HEK293 (cell line): Measurements from ENCODE around the gene FANCL.

Experiments
- CTCF ChIA-PET: fragments of 350-600 bp; formaldehyde crosslinking; extraction: SDS; loops from one replicate; lab custom pipeline; 2021; ENCODE audit warnings: antibody characterized with exemption; lab: Yijun Ruan, JAX
- POLR2A ChIA-PET: fragments of 300-600 bp; formaldehyde crosslinking; extraction: SDS; loops from one replicate; lab custom pipeline; 2020; ENCODE audit warnings: antibody characterized with exemption, inconsistent platforms; lab: Yijun Ruan, JAX
- H3K27ac ChIP-seq: fragments of 200-500 bp; sonication (Bioruptor generic); 2 replicates; pipeline ENCODE4 v1.5.1; 2014; ENCODE audit warnings: low read depth, low read length, control low read depth, inconsistent platforms; ENCODE audit errors: extremely low read depth
- H3K36me3 ChIP-seq, 2 experiments: fragments of 200-500 bp in 1 of 2; sonication (Bioruptor generic) in 1 of 2; 1 replicate in 1 of 2; 2 replicates in 1 of 2; pipeline ENCODE4 v1.5.1; 2014 to 2017; ENCODE audit warnings: inconsistent platforms in 2 of 2, low read length in 2 of 2; ENCODE audit not compliant: control insufficient read depth in 2 of 2, insufficient read depth in 1 of 2
- H3K4me1 ChIP-seq: fragments of 200-500 bp; sonication (Bioruptor generic); 2 replicates; pipeline ENCODE4 v1.5.1; 2014; ENCODE audit warnings: mild to moderate bottlenecking, low read length, inconsistent platforms; ENCODE audit not compliant: control insufficient read depth, insufficient read depth
- H3K4me3 ChIP-seq: 2 replicates; pipeline ENCODE4 v1.5.1; 2011; ENCODE audit warnings: low read depth, mild to moderate bottlenecking, control low read depth, low read length, moderate library complexity
- H3K9me3 ChIP-seq: fragments of 200-500 bp; sonication (Bioruptor generic); 2 replicates; pipeline ENCODE4 v1.5.1; 2014; ENCODE audit warnings: low read depth, low read length, inconsistent platforms; ENCODE audit not compliant: control insufficient read depth, insufficient read depth
- KLF10 ChIP-seq: fragments of 450-650 bp; IDR thresholded peaks from 2 replicates; pipeline ENCODE4 v1.5.1; 2018; ENCODE audit warnings: missing biosample characterization, mild to moderate bottlenecking, missing genetic modification characterization
- SCRT1 ChIP-seq: fragments of 450-650 bp; formaldehyde crosslinking; IDR thresholded peaks from 2 replicates; pipeline ENCODE4 v1.5.1; 2016; ENCODE audit warnings: missing biosample characterization, missing genetic modification characterization, borderline replicate concordance
- SP3 ChIP-seq: fragments of 450-650 bp; formaldehyde crosslinking; IDR thresholded peaks from 2 replicates; pipeline ENCODE4 v1.5.1; 2016; ENCODE audit warnings: missing biosample characterization, missing genetic modification characterization
- ZBTB48 ChIP-seq: fragments of 450-650 bp; formaldehyde crosslinking; IDR thresholded peaks from 2 replicates; pipeline ENCODE4 v1.5.1; 2016; ENCODE audit warnings: missing biosample characterization, missing genetic modification characterization
- ZBTB7A ChIP-seq: fragments of 450-650 bp; formaldehyde crosslinking; IDR thresholded peaks from 2 replicates; pipeline ENCODE4 v1.5.1; 2016; ENCODE audit warnings: low read depth, missing biosample characterization, missing genetic modification characterization
- ZEB2 ChIP-seq: fragments of 450-650 bp; formaldehyde crosslinking; IDR thresholded peaks from 2 replicates; pipeline ENCODE4 v1.5.1; 2016; ENCODE audit warnings: missing biosample characterization, missing genetic modification characterization
- ZNF10 ChIP-seq: fragments of 450-650 bp; formaldehyde crosslinking; IDR thresholded peaks from 2 replicates; pipeline ENCODE4 v1.5.1; 2017; ENCODE audit warnings: missing biosample characterization, missing genetic modification characterization
- ZNF133 ChIP-seq: fragments of 450-650 bp; formaldehyde crosslinking; IDR thresholded peaks from 2 replicates; pipeline ENCODE4 v1.5.1; 2016; ENCODE audit warnings: missing biosample characterization, missing genetic modification characterization
- ZNF184 ChIP-seq: fragments of 450-650 bp; IDR thresholded peaks from 2 replicates; pipeline ENCODE4 v1.5.1; 2018; ENCODE audit warnings: missing biosample characterization, mild to moderate bottlenecking, missing genetic modification characterization
- ZNF366 ChIP-seq: fragments of 450-650 bp; formaldehyde crosslinking; conservative IDR thresholded peaks from 2 replicates; pipeline ENCODE4 v1.5.1; 2016; ENCODE audit warnings: missing biosample characterization, missing genetic modification characterization
- ZNF544 ChIP-seq: fragments of 450-650 bp; formaldehyde crosslinking; IDR thresholded peaks from 2 replicates; pipeline ENCODE4 v1.5.0; 2017; ENCODE audit warnings: missing biosample characterization, missing genetic modification characterization
- ZNF600 ChIP-seq: fragments of 450-650 bp; formaldehyde crosslinking; IDR thresholded peaks from 2 replicates; pipeline ENCODE4 v1.5.1; 2016; ENCODE audit warnings: missing biosample characterization, missing genetic modification characterization
- ZNF626 ChIP-seq: fragments of 450-650 bp; sonication (Bioruptor Pico); formaldehyde crosslinking; IDR thresholded peaks from 2 replicates; pipeline ENCODE4 v1.5.1; 2018; ENCODE audit warnings: missing biosample characterization, missing genetic modification characterization, inconsistent platforms
- ZNF629 ChIP-seq: fragments of 450-650 bp; formaldehyde crosslinking; IDR thresholded peaks from 2 replicates; pipeline ENCODE4 v1.5.1; 2017; ENCODE audit warnings: missing biosample characterization, missing genetic modification characterization
- TF ChIP-seq, protein P1 (sequence below): fragments of 450-650 bp; formaldehyde crosslinking; conservative IDR thresholded peaks from 2 replicates; pipeline ENCODE4 v1.5.1; 2016; ENCODE audit warnings: low read depth, missing biosample characterization, missing genetic modification characterization
- TF ChIP-seq, protein P2 (sequence below): fragments of 450-650 bp; formaldehyde crosslinking; IDR thresholded peaks from 2 replicates; pipeline ENCODE4 v1.5.1; 2017; ENCODE audit warnings: missing biosample characterization, missing genetic modification characterization
- TF ChIP-seq, protein P3 (sequence below): fragments of 450-650 bp; formaldehyde crosslinking; IDR thresholded peaks from 2 replicates; pipeline ENCODE4 v1.5.1; 2016; ENCODE audit warnings: missing biosample characterization, missing genetic modification characterization

The FANCL gene

DNA sequence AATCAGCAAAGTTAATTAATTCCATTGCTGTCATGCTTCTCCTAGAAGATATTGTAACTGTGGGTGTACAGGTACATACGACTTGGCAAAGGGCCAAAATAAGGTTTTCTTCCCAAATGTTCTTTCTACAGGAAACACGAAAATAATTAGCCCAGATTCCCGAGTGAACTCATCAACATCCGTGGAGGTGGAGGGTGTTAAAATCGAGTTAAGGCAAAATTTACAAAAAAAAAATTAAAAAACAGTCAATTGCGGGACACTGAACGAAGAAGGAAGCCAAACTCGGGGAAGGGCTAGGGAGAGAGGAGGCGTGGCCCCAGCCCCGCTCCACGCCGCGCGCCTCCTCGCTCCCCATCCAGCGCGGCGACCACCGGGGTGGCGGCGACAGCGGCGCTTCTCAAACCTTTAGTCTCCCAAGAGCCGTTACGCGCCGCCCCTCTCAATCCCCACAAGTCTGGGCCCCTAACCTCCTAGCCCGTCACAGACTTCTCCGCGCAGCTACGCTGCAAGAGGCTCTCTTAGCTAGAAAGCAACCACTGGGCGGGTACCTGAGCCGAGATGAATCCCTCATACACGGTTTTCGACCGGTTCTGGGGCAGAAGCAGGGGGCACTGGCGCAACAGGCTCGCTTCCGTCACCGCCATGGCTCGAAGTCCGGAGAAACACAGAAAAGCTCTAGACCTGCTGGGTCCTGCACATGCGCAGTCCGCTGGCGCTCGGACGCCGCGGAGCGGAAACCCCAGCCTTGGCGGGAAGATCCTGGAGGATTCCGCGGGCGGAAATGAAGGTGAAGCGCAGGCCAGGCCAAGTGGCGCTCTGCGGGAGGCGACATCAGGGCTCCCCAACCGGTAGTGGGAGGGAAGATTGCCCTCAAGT is at the start of gene FANCL (continued):
- peak; percentile 87 for TF ChIP-seq SCRT1 (tag by site-specific recombination)
- TF ChIP-seq SP3: peak; percentile 37
- 0 out of 2 replicates have a peak, but pooled peaks have one; percentile 50 for TF ChIP-seq ZNF544 (tag by site-specific recombination)
- TF ChIP-seq ZNF626: 0 out of 2 replicates have a peak, but pooled peaks have one; percentile 53
- peak; percentile 63; the same call in 1 of the 2 replicates for TF ChIP-seq ZNF10
- TF ChIP-seq, protein P1, sequence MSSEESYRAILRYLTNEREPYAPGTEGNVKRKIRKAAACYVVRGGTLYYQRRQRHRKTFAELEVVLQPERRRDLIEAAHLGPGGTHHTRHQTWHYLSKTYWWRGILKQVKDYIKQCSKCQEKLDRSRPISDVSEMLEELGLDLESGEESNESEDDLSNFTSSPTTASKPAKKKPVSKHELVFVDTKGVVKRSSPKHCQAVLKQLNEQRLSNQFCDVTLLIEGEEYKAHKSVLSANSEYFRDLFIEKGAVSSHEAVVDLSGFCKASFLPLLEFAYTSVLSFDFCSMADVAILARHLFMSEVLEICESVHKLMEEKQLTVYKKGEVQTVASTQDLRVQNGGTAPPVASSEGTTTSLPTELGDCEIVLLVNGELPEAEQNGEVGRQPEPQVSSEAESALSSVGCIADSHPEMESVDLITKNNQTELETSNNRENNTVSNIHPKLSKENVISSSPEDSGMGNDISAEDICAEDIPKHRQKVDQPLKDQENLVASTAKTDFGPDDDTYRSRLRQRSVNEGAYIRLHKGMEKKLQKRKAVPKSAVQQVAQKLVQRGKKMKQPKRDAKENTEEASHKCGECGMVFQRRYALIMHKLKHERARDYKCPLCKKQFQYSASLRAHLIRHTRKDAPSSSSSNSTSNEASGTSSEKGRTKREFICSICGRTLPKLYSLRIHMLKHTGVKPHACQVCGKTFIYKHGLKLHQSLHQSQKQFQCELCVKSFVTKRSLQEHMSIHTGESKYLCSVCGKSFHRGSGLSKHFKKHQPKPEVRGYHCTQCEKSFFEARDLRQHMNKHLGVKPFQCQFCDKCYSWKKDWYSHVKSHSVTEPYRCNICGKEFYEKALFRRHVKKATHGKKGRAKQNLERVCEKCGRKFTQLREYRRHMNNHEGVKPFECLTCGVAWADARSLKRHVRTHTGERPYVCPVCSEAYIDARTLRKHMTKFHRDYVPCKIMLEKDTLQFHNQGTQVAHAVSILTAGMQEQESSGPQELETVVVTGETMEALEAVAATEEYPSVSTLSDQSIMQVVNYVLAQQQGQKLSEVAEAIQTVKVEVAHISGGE (tag by site-specific recombination): peak; percentile 85
- TF ChIP-seq ZNF133 (tag by site-specific recombination): 0 out of 2 replicates have a peak, but pooled peaks have one; percentile 24
- TF ChIP-seq ZNF629: peak; percentile 29; the same call in 1 of the 2 replicates
- TF ChIP-seq, protein P2, sequence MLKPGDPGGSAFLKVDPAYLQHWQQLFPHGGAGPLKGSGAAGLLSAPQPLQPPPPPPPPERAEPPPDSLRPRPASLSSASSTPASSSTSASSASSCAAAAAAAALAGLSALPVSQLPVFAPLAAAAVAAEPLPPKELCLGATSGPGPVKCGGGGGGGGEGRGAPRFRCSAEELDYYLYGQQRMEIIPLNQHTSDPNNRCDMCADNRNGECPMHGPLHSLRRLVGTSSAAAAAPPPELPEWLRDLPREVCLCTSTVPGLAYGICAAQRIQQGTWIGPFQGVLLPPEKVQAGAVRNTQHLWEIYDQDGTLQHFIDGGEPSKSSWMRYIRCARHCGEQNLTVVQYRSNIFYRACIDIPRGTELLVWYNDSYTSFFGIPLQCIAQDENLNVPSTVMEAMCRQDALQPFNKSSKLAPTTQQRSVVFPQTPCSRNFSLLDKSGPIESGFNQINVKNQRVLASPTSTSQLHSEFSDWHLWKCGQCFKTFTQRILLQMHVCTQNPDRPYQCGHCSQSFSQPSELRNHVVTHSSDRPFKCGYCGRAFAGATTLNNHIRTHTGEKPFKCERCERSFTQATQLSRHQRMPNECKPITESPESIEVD (tag by site-specific recombination): peak; percentile 28; the same call in 1 of the 2 replicates
- peak; percentile 58 for TF ChIP-seq ZBTB48 (tag by site-specific recombination)
- peak; percentile 77; the same call in 1 of the 2 replicates for TF ChIP-seq ZNF184 (tag by site-specific recombination)
- TF ChIP-seq ZEB2 (tag by site-specific recombination): peak; percentile 50; the same call in 1 of the 2 replicates
- TF ChIP-seq, protein P3, sequence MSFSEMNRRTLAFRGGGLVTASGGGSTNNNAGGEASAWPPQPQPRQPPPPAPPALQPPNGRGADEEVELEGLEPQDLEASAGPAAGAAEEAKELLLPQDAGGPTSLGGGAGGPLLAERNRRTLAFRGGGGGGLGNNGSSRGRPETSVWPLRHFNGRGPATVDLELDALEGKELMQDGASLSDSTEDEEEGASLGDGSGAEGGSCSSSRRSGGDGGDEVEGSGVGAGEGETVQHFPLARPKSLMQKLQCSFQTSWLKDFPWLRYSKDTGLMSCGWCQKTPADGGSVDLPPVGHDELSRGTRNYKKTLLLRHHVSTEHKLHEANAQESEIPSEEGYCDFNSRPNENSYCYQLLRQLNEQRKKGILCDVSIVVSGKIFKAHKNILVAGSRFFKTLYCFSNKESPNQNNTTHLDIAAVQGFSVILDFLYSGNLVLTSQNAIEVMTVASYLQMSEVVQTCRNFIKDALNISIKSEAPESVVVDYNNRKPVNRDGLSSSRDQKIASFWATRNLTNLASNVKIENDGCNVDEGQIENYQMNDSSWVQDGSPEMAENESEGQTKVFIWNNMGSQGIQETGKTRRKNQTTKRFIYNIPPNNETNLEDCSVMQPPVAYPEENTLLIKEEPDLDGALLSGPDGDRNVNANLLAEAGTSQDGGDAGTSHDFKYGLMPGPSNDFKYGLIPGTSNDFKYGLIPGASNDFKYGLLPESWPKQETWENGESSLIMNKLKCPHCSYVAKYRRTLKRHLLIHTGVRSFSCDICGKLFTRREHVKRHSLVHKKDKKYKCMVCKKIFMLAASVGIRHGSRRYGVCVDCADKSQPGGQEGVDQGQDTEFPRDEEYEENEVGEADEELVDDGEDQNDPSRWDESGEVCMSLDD (tag by site-specific recombination): 0 out of 2 replicates have a peak, but pooled peaks have one; percentile 8
- TF ChIP-seq ZNF600 (tag by site-specific recombination): peak; percentile 77
- peak; percentile 65 for TF ChIP-seq KLF10 (tag by site-specific recombination)

DNA sequence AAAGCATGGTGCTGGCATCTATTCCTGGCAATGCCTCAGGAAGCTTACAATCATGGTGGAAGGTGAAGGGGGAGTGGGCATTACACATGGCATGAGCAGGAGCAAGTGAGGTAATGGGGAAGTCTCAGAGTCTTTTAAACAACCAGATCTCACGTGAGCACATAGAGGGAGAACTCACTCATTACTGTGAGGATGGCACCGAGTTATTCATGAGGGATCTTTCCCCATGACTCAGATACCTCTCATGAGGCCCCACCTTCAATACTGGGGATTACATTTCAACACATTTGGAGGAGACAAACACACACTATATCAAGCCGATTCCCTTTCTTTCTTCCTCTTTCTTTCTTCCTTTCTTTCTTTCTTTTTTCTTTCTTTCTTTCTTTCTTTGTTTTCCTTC is 47.9 kb upstream of the FANCL start:
- CTCF ChIA-PET: no interaction called here
- Histone ChIP-seq H3K36me3 (no peaks in the 10 kb centered on the region), H3K4me1 (no peaks in the 10 kb centered on the region), H3K27ac (no peak overlapping the region), H3K9me3 (no peaks in the 10 kb centered on the region), H3K4me3 (no peak overlapping the region)
- TF ChIP-seq ZBTB7A (tag by site-specific recombination) (no peak), ZNF366 (tag by site-specific recombination) (peak; percentile 50)
- POLR2A ChIA-PET: no interaction called here
